Measurements from ENCODE around the gene INSL3.

The INSL3 gene

DNA sequence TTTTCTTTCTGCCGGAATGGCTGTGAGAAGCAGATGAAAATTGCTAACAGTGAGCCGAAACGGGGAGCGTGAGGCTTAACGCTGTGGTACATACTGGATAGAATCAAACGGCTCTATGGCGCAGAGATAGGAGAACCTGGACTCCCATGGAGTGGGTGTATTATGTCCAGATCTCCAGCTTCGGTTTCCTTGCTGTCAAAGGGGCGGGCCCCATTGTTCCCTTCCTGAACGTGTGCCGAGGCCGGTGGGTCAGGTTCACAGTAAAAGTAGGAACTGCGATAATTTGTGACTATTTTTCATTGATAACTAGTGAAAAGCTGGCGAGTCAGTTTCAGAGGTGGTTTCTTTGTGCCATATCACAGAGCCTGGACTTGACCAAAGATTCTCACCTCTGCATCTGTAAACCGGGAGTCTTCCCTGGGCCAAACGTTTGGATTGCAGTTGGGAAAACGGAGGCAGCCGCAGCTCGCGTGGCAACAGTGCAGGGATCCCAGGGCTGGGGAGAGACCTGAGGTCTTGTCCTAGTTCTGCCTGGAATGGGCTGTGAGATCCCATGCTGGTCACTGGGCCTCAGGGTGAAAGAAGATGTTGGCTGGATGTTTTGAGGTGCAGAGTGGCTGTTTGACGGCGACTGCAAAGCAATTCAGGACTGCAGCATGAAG lies 39.1 kb upstream of the INSL3 start:
- H3K4me3 ChIP-seq (ENCODE audit: low read depth, low read length): peak overlapping the region; percentile 99
- TF ChIP-seq MYC (IDR thresholded peaks at IDR 0.05; ENCODE audit: low read depth, low read length): no peak
- TF ChIP-seq POLR2A (IDR thresholded peaks at IDR 0.05; ENCODE audit: extremely low read depth, insufficient read length): no peak
- no peak for TF ChIP-seq MAX (IDR thresholded peaks at IDR 0.05; ENCODE audit: low read depth, low read length)
- no peak for TF ChIP-seq CTCF (IDR thresholded peaks at IDR 0.05; ENCODE audit: low read depth, low read length)
- no peak for DNase-seq (ENCODE audit: low read depth)

- H3K4me3 ChIP-seq (ENCODE audit: low read depth, low read length): peak within 1 kb of the TSS; percentile 99
- TF ChIP-seq CTCF (IDR thresholded peaks at IDR 0.05; ENCODE audit: low read depth, low read length) (peak; percentile 86), MYC (IDR thresholded peaks at IDR 0.05; ENCODE audit: low read depth, low read length) (peak; percentile 87), MAX (IDR thresholded peaks at IDR 0.05; ENCODE audit: low read depth, low read length) (peak; percentile 75), POLR2A (IDR thresholded peaks at IDR 0.05; ENCODE audit: extremely low read depth, insufficient read length) (peak; percentile 95)
- DNase-seq (ENCODE audit: low read depth): peak; percentile 100
Observed at GRCh38 chr19:17859533-17860330, 38.4 kb upstream of the INSL3 start, which contains the start of gene RPL18A. RPL18A (plus strand) TSS chr19:17859910; CDS start chr19:17859957, 47 bp downstream.

DNA sequence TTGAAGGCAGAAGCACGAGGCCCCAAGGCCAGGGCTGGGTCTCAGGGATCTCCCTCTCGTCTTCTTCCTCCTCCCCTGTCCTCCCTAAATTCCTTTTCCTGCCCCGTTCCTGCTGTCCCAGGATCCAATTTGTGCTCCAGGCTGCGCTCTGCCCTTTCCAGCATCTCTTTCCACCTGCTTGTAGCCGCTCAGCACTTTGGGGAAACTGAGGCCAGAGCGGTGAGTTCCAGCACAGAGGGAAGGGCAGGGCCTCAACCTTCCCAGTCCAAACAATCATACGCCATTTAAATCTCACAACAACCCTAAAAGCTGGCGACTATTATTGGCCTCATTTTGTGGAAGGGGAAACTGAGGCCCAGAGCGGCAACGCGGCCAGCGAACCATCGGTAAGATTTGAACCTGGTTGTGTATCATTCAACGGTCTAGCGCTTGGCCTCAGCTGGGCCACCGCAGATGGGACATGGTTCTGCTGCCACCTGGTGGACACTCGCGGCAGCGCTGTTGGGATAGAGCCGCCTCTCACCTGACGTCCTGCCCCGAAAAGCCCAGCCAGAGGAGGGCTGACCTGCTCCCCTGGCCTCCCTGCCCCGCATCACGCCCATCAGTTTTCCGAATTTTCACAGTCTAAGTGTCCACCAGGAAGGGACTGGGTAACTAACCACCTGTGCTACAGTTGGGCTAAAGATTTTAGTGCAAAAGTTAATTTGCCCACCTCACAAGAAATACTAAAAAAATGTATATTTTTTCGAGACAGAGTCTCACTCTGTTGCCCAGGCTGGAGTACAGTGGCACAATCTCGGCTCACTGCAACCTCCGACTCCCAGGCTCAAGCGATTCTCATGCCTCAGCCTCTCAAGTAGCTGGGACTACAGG lies 34.2 kb upstream of the INSL3 start:
- peak; percentile 75 for DNase-seq (ENCODE audit: low read depth)
- peak; percentile 89 for TF ChIP-seq CTCF (IDR thresholded peaks at IDR 0.05; ENCODE audit: low read depth, low read length)
- TF ChIP-seq POLR2A (IDR thresholded peaks at IDR 0.05; ENCODE audit: extremely low read depth, insufficient read length): no peak
- TF ChIP-seq MYC (IDR thresholded peaks at IDR 0.05; ENCODE audit: low read depth, low read length): no peak
- no peak for TF ChIP-seq MAX (IDR thresholded peaks at IDR 0.05; ENCODE audit: low read depth, low read length)
- no peak overlapping the region for H3K4me3 ChIP-seq (ENCODE audit: low read depth, low read length)

GRCh38 chr19:17854061-17854460 lies 32.7 kb upstream of the INSL3 start:
- H3K4me3 ChIP-seq (ENCODE audit: low read depth, low read length): no peak overlapping the region
- no peak for DNase-seq (ENCODE audit: low read depth)
- TF ChIP-seq POLR2A (IDR thresholded peaks at IDR 0.05; ENCODE audit: extremely low read depth, insufficient read length): no peak
- TF ChIP-seq MAX (IDR thresholded peaks at IDR 0.05; ENCODE audit: low read depth, low read length): no peak
- TF ChIP-seq MYC (IDR thresholded peaks at IDR 0.05; ENCODE audit: low read depth, low read length): no peak
- TF ChIP-seq CTCF (IDR thresholded peaks at IDR 0.05; ENCODE audit: low read depth, low read length): no peak

GRCh38 chr19:17848595-17849292 lies 27.4 kb upstream of the INSL3 start:
- no peak overlapping the region for H3K4me3 ChIP-seq (ENCODE audit: low read depth, low read length)
- DNase-seq (ENCODE audit: low read depth): no peak
- no peak for TF ChIP-seq MYC (IDR thresholded peaks at IDR 0.05; ENCODE audit: low read depth, low read length)
